Bronchial epithelial cell (primary cell): Measurements from ENCODE around the gene PPP1R3A. TPM values are rescaled to one million over a fixed set of nuclear protein-coding genes. Genes with fewer than 3 reads are reported as not detected.

Experiments
- DNase-seq: peaks from one replicate; pipeline ENCODE4 v3.0.0-alpha.2; 2010; ENCODE audit warnings: low read depth
- FAIRE-seq: peaks from 2 replicates; lab custom pipeline; 2011; peaks lifted over from hg19 to GRCh38; lab: Jason Lieb, UNC
- H3K27me3 ChIP-seq: 2 replicates; pipeline ENCODE4 v1.5.1; 2011; ENCODE audit warnings: low read length; ENCODE audit not compliant: control insufficient read depth, insufficient read depth
- H3K36me3 ChIP-seq: 2 replicates; pipeline ENCODE4 v1.5.1; 2011; ENCODE audit warnings: low read length; ENCODE audit not compliant: control insufficient read depth, insufficient read depth
- H3K4me3 ChIP-seq: 2 replicates; pipeline ENCODE4 v1.5.1; 2011; ENCODE audit warnings: mild to moderate bottlenecking, low read depth, low read length, control low read depth
- CTCF ChIP-seq: IDR thresholded peaks from 2 replicates; pipeline ENCODE4 v1.5.1; 2011; ENCODE audit warnings: mild to moderate bottlenecking, moderate library complexity, low read length, control low read depth, inconsistent platforms; ENCODE audit not compliant: insufficient read depth, severe bottlenecking
- total RNA-seq: library from RNA; depleted of rRNA; stranded (reverse); fragments of >200 nt; gene quantifications from 2 replicates; pipeline ENCODE4 v1.2.1, GENCODE V29; 2014

Gene PPP1R3A, protein sequence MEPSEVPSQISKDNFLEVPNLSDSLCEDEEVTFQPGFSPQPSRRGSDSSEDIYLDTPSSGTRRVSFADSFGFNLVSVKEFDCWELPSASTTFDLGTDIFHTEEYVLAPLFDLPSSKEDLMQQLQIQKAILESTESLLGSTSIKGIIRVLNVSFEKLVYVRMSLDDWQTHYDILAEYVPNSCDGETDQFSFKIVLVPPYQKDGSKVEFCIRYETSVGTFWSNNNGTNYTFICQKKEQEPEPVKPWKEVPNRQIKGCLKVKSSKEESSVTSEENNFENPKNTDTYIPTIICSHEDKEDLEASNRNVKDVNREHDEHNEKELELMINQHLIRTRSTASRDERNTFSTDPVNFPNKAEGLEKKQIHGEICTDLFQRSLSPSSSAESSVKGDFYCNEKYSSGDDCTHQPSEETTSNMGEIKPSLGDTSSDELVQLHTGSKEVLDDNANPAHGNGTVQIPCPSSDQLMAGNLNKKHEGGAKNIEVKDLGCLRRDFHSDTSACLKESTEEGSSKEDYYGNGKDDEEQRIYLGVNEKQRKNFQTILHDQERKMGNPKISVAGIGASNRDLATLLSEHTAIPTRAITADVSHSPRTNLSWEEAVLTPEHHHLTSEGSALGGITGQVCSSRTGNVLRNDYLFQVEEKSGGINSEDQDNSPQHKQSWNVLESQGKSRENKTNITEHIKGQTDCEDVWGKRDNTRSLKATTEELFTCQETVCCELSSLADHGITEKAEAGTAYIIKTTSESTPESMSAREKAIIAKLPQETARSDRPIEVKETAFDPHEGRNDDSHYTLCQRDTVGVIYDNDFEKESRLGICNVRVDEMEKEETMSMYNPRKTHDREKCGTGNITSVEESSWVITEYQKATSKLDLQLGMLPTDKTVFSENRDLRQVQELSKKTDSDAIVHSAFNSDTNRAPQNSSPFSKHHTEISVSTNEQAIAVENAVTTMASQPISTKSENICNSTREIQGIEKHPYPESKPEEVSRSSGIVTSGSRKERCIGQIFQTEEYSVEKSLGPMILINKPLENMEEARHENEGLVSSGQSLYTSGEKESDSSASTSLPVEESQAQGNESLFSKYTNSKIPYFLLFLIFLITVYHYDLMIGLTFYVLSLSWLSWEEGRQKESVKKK
- not detected in 2 replicates for total RNA-seq

GRCh38 chr7:113918946-113919345 lies at the start of gene PPP1R3A:
Gene PPP1R3A (minus strand): TSS chr7:113919009. CDS start chr7:113918996, 13 bp downstream.
- DNase-seq = no peak
- FAIRE-seq = no peak
- Histone ChIP-seq H3K4me3 (no peak within 1 kb of the TSS), H3K36me3 (no peaks in the 10 kb centered on the region), H3K27me3 (no peaks in the 10 kb centered on the region)
- TF ChIP-seq CTCF = no peak

- TF ChIP-seq CTCF = no peak
- DNase-seq = no peak
- Histone ChIP-seq H3K4me3 (no peak overlapping the region), H3K27me3 (no peaks in the 10 kb centered on the region), H3K36me3 (no peaks in the 10 kb centered on the region)
- FAIRE-seq = no peak
These were observed 44.5 kb upstream of the PPP1R3A start for GRCh38 chr7:113963356-113963755.

GRCh38 chr7:113959910-113960309 lies 41.1 kb upstream of the PPP1R3A start:
- FAIRE-seq (no peak), DNase-seq (no peak)
- no peak for TF ChIP-seq CTCF
- no peaks in the 10 kb centered on the region for H3K36me3 ChIP-seq
- H3K4me3 ChIP-seq = no peak overlapping the region
- H3K27me3 ChIP-seq = no peaks in the 10 kb centered on the region

DNA sequence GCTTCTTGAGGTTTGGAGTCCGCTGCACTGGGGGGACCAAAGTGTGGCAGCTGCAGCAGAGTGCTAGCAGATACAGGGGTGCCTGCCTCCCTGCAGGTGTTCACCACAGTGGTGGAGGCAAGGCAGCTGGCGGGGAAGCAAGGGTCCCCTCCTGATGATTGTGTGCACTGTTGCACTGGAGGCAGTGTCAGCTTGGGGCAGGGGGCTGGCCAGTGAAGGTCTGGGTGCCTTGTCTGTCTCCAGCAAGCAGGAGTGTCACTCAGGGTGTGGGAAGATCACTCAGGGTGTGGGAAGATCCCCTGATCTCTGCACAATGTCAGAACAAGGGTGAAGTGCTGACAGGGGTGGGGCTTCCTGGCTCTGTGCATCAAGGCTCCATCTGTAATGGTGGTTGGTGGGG lies 36.3 kb upstream of the PPP1R3A start:
- H3K36me3 ChIP-seq = no peaks in the 10 kb centered on the region
- no peak for DNase-seq
- FAIRE-seq = no peak
- H3K4me3 ChIP-seq = no peak overlapping the region
- H3K27me3 ChIP-seq = no peaks in the 10 kb centered on the region
- TF ChIP-seq CTCF = no peak

- no peak for TF ChIP-seq CTCF
- Histone ChIP-seq H3K36me3 (no peaks in the 10 kb centered on the region), H3K27me3 (no peaks in the 10 kb centered on the region), H3K4me3 (no peak overlapping the region)
- FAIRE-seq (no peak), DNase-seq (no peak)
These were observed 34.7 kb upstream of the PPP1R3A start for GRCh38 chr7:113953553-113953952.
